IPS-NIHi7 (cell line): ENCODE measurements around the gene SCARF2.
"Not testable (repeated sequence)": the region's sequence is repeated elsewhere in the genome, so short reads cannot be mapped to it uniquely, and the experiment has no call there.

Experiments used
- DNase-seq: peaks from one replicate; pipeline ENCODE4 v3.0.0; 2012; ENCODE audit warnings: mixed read lengths; ENCODE audit errors: extremely low spot score

The SCARF2 gene

GRCh38 chr22:20437613-20438426 lies at the start of gene SCARF2:
SCARF2 (minus strand) TSS chr22:20437825; CDS start chr22:20437754, 71 bp downstream.
- DNase-seq = peak; percentile 92

DNA sequence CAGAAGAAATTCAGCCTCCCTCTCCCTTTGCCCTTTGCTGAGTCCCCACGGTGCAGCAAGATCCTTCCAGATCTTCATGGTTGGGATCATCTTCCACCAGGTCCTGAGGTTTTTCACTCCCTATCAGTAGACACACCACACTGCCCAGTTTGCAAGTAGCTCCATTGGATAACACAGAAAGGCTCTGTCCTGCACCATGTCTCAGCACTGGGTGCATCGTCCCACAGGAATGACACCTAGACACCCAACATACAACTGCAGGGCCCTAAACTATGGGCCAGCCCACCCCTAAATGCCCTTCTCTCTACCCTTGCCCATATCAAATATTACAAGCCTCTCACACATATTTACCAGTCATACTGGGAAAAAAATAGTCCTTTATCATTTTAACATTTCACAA lies 48.6 kb upstream of the SCARF2 start:
- no peak for DNase-seq

DNA sequence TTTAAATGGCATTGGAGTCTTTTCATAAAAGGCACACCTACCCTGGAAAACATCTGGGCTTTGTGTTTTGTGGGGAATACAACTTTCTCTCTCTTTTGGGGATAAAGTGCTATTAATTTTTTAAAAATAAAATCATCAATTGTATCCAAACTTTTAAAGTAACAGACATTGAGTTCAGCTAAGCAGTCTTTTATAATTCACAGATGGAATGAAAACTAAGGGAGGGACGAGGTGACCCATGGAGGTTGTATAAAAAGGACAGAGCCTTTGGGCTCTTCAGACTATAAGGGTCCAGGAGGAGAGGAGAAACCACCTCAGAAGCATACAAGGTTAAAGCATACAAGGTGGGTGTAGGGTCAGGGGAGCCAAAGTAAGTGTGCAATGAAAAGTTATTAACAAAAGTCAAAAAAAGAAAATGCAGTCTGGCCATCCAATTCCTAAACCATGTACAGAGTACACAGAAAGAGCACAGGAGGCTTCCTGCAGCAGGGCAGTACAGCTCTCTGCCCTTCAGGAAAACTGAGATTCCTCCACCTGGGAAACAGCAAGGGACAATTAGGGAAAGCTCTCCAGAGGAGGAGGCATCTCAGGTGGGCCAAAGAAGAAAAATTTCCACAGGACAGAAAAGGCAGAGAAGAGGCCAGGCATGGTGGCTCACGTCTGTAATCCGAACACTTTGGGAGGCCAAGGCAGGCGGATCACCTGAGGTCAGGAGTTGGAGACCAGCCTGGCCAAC lies 47.5 kb upstream of the SCARF2 start:
- no peak for DNase-seq

GRCh38 chr22:20483771-20484170 lies 46.1 kb upstream of the SCARF2 start:
- no peak for DNase-seq

DNA sequence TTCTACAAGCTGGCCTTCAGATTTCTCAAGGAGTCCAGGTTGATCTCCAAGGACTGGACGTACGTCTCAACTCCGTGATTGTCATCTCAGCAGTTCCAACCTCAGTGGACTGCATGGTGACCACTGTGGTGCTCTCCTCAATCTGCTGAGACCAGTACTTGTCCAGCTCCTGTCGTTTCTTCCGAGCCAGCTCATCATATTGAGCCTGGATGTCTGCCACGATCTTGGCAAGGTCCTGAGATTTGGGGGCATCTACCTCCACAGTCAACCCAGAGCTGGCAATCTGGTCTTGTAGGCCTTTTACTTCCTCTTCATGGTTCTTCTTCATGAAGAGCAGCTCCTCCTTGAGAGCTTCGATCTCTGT lies 45.5 kb upstream of the SCARF2 start:
- not testable (repeated sequence) for DNase-seq

DNA sequence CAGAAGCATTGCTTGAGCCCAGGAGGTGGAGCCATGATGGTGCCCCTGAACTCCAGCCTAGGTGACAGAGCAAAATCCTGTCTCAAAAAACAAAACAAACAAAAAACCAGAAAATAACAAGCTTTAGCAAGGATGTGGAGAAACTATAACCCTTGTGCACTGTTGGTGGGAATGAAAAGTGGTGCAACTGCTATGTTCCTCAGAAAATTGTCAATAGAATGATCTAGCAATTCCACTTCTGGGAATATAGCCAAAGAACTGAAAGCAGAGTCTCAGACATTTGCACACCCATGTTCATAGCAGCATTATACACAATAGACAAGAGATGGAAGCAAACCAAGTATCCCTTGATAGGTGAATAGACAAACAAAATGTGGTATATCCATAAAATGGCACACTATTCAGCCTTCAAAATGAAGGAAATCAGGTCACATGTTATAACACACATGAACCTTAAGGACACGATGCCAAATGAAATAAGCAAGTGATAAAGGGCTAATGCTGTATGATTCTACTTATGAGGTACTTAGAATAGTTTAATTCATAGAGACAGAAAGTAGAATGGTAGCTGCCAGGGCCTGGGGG lies 42.1 kb upstream of the SCARF2 start:
- DNase-seq = no peak

DNA sequence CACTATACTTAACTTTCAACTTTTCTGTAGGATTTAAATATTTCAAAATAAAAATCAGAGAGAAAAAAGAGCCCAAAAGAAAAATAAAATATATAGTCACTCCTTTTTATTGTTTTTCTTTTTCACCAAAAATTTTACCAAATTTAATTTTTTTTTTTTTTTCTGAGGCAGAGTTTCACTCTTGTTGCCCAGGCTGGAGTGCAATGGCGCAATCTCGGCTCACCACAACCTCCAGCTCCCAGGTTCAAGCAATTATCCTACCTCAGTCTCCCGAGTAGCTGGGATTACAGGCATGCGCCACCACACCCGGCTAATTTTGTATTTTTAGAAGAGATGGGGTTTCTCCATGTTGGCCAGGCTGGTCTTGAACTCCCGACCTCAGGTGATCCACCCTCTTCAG lies 40.4 kb upstream of the SCARF2 start:
- DNase-seq = not testable (repeated sequence)

DNA sequence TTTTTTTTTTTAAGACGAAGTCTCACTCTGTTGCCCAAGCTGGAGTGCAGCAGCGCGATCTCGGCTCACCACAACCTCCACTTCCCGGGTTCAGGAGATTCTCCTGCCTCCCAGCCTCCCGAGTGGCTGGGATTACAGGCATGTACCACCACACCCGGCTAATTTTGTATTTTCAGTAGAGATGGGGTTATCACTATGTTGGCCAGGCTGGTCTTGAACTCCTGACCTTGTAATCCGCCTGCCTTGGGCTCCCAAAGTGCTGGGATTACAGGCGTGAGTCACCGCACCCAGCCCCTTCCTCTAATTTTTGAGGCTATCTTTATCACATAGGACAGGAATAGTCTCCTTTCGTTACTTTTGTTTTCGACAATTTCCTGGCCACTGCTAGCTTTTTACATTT lies 37.9 kb upstream of the SCARF2 start:
- DNase-seq = not testable (repeated sequence)

GRCh38 chr22:20475115-20475436 lies 37.5 kb upstream of the SCARF2 start:
- no peak for DNase-seq

DNA sequence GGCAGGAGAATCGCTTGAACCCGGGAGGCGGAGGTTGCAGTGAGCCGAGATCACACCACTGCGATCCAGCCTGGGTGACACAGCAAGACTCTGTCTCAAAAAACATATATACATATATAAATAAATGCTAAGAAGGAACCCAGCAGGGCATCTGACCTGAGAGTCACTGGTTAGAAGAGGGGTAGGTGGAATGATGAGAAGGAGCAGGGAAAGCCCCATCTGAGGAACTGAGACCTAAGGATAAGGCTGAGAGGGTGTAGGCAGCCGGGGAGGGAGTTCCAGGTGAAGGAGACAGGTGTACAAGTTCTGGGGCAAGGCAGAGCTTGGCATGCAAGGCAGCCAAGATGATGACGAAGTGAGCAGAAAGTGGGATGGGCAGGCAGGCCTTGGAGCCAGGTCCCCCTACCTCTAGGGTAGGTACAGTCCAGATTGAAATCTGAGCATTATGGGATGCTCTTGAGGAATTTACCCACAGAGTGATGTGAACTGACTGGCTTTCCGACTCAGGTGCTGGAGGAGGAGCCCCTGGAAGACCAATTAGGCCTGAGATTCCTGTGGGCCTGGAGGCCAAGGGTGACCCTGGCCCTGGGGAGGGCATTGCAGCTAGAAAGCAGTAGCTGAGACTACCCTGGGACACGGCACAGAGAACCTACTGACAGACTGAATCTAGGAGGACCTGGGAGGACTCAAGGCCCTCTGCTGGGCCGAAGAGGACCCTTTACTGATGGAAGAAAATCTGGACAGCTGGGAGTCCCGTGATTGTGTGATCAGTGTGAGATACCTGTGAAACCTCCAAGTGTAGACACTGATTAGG lies 35.2 kb upstream of the SCARF2 start:
- no peak for DNase-seq

DNA sequence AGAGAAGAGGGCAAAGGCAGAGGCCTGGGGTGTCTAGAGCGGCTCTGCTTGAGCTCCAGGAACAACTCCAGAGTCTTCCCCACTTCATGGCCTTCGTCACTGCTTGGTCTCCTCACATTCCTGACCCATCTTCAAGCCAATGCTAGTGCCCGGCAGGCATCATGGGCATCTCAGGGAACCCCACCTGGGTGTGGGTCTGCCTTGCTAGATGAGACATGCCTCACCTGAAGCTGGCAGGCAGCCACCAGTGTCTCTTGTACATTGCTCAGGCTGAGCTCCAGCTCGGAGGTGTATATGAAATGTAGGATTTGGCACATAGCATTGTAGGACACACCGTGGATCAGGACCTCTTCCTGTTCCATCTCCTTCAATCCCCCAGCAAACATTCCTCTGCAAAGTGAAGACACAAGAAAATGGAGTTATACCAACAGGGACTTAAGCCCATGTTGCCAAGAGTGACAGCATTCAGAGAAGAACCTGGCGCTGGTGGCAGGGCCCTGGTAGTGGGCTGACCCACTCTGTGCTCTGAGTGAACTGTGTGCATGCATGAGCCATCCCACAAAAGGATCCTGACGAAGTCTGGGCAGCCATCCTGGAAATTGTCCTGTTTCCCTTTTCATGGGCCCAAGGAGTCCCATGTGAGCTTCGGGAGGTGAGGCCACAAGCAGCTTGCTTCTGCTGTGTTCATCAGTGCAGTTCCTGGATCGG lies 33.7 kb upstream of the SCARF2 start:
- DNase-seq = no peak

DNA sequence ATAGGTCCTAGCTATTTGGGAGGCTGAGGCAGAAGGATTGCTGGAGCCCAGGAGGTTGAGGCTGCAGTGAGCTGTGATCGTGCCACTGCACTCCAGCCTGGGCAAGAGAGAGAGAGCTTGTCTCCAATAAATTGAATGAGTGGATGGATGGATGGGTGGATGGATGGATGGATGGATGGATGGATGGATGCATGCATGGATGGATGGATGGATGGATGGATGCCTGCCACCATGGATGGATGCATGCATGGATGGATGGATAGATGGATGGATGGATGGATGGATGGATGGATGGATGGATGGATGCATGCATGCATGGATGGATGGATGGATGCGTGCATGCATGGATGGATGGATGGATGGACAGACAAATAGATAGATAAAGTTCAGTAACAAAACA lies 32.9 kb upstream of the SCARF2 start:
- DNase-seq = not testable (repeated sequence)

DNA sequence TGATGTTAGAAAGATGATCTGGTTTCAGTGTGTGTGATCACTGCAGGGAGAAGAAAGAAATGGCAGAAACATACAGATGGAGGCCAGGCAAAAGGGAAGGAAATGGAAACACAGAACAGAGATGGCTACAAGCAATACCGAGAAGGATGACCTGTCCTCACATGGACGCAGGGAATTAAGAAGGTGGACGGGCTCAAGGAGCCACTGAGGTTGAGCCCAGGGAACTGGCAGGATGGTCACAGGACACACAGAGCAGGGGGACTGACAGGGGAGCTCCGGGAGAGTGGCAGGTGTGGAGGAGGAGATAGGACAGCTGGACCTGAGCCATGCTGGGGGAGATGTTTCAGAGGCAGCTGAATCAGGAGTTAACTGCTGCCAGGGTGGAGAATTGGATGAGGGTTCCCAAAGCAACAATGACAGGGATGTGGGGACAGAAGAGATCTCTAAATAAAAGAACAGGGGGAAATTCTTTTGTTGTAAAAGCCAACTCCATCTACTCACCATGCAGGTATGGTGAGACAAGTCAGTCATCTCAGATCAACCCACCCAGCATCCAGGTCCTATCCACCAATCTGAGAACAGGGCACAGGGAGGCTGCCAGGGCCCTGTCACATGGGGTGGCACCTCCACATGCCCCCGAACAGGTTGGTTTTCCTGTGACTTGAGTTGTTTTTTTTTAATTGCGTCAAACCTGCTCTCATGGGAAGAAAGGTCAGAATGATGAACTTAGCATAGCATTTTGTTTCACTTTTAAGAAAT lies 31.7 kb upstream of the SCARF2 start:
- no peak for DNase-seq

- DNase-seq = no peak
Measured at GRCh38 chr22:20466659-20467379, 29.2 kb upstream of the SCARF2 start.

DNA sequence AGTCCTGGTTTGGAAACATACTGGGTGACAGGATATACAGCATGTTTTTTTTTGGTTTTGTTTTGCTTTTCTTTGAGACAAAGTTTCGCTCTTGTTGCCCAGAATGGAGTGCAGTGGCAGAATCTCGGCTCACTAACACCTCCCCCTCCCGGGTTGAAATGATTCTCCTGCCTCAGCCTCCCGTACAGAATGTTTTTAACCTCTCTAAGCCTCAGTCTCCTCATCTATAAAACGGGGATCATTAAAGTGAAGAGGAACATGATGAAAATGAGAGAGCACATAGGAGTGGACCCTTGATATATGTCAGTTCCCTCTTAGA lies 28.1 kb upstream of the SCARF2 start:
- DNase-seq = no peak

DNA sequence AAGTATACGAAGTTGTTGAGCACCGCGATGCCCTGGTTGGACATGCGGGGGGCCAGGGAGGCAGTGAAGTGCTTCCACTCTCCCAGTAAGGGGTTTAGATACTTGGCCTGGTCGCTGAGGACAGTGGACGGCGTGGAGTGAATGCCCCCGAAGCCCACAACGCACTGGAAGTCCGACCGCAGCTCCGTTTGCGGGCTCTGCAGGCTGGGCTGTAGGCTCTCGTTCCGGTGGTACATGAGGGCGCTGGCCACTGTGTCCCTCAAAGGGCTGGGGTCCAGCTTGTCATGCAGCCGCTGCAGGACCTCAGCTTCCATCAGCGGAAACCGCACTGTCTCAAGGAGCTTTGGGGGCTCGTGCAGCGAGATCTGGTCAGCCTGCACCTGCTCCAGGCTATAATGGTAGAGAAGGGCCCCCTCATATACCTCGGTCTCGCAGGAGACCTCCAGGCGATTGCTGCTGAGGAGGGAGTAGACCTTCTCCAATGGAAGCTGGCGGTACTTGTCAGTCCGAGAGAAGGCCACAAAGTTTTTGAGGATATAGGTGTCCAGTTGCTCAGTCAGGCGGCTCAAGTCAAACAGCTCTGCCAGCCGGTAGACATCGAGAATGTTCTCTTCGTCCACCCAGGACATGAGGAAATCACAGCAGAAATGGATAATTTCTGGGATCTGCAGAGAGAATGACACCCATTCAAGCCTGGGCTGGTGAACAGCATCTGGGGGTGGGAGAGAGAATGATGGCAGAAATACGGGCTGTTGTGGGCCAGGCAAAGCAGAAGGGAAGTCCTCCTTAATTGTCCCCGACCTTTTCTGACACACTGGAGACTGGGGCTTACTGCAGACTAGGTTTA lies 27.5 kb upstream of the SCARF2 start:
- no peak for DNase-seq

- no peak for DNase-seq
Measured at GRCh38 chr22:20464096-20464614, 26.5 kb upstream of the SCARF2 start.

GRCh38 chr22:20463324-20464095 lies 25.9 kb upstream of the SCARF2 start:
- no peak for DNase-seq
